Trophoblast cell (in vitro differentiated cells and primary cell): Measurements from ENCODE around the gene FEM1A.
"Not testable (repeated sequence)": the region's sequence is repeated elsewhere in the genome, so short reads cannot be mapped to it uniquely, and the experiment has no call there.

Source experiments
- DNase-seq, 2 donors: peaks; one replicate each; pipeline ENCODE4 v3.0.0-alpha.2; 2016
- H2AFZ ChIP-seq: 2 replicates; pipeline ENCODE4 v1.6.1; 2013; ENCODE audit warnings: low read length, moderate library complexity, mild to moderate bottlenecking; ENCODE audit not compliant: insufficient read depth, poor library complexity
- H2AK5ac ChIP-seq: 2 replicates; pipeline ENCODE4 v1.6.1; 2013; ENCODE audit warnings: mild to moderate bottlenecking, low read length
- H2BK120ac ChIP-seq: 2 replicates; pipeline ENCODE4 v1.6.1; 2013; ENCODE audit warnings: low read length, mild to moderate bottlenecking, moderate library complexity; ENCODE audit not compliant: insufficient read depth, poor library complexity
- H2BK12ac ChIP-seq: 2 replicates; pipeline ENCODE4 v1.6.1; 2013; ENCODE audit warnings: mild to moderate bottlenecking, low read length, moderate library complexity
- H2BK5ac ChIP-seq: 2 replicates; pipeline ENCODE4 v1.6.1; 2013; ENCODE audit warnings: low read length, low read depth, moderate library complexity, mild to moderate bottlenecking; ENCODE audit not compliant: poor library complexity
- H3K14ac ChIP-seq: 2 replicates; pipeline ENCODE4 v1.6.1; 2013; ENCODE audit warnings: mild to moderate bottlenecking, low read length
- H3K18ac ChIP-seq: 2 replicates; pipeline ENCODE4 v1.6.1; 2013; ENCODE audit warnings: mild to moderate bottlenecking, low read length
- H3K23ac ChIP-seq: 2 replicates; pipeline ENCODE4 v1.6.1; 2013; ENCODE audit warnings: low read length
- H3K27ac ChIP-seq: 2 replicates; pipeline ENCODE4 v1.5.1; 2013; ENCODE audit warnings: low read depth, mild to moderate bottlenecking, inconsistent platforms, low read length, moderate library complexity
- H3K27me3 ChIP-seq: 2 replicates; pipeline ENCODE4 v1.6.1; 2013; ENCODE audit warnings: inconsistent platforms, mild to moderate bottlenecking, low read length, moderate library complexity; ENCODE audit not compliant: insufficient read depth
- H3K36me3 ChIP-seq, 2 experiments: 1 replicate in 1 of 2; 2 replicates in 1 of 2; pipeline ENCODE4 v1.6.1; 2013; ENCODE audit warnings: low read length in 2 of 2, mild to moderate bottlenecking in 2 of 2, moderate library complexity in 1 of 2; ENCODE audit not compliant: insufficient read depth in 2 of 2, control insufficient read depth in 1 of 2
- H3K4ac ChIP-seq: 2 replicates; pipeline ENCODE4 v1.6.1; 2013; ENCODE audit warnings: low read depth, mild to moderate bottlenecking, low read length, moderate library complexity
- H3K4me1 ChIP-seq, 2 experiments: 1 replicate in 1 of 2; 2 replicates in 1 of 2; pipeline ENCODE4 v1.6.1; 2013; ENCODE audit warnings: low read length in 2 of 2, mild to moderate bottlenecking in 2 of 2, moderate library complexity in 1 of 2; ENCODE audit not compliant: insufficient read depth in 2 of 2, control insufficient read depth in 1 of 2
- H3K4me2 ChIP-seq: 2 replicates; pipeline ENCODE4 v1.6.1; 2013; ENCODE audit warnings: inconsistent platforms, mild to moderate bottlenecking, low read length, moderate library complexity
- H3K4me3 ChIP-seq: 2 replicates; pipeline ENCODE4 v1.5.1; 2013; ENCODE audit warnings: mild to moderate bottlenecking, low read depth, low read length, inconsistent platforms
- H3K79me1 ChIP-seq: one replicate; pipeline ENCODE4 v1.6.1; 2013; ENCODE audit warnings: low read length
- H3K79me2 ChIP-seq: 2 replicates; pipeline ENCODE4 v1.6.1; 2013; ENCODE audit warnings: low read length, mild to moderate bottlenecking; ENCODE audit not compliant: control insufficient read depth, insufficient read depth, poor library complexity
- H3K9ac ChIP-seq: 2 replicates; pipeline ENCODE4 v1.6.1; 2013; ENCODE audit warnings: mild to moderate bottlenecking, low read length
- H3K9me3 ChIP-seq: 2 replicates; pipeline ENCODE4 v1.6.1; 2013; ENCODE audit warnings: low read depth, mild to moderate bottlenecking, control low read depth, inconsistent platforms, low read length; ENCODE audit not compliant: insufficient read depth
- H4K12ac ChIP-seq: 2 replicates; pipeline ENCODE4 v1.6.1; 2013; ENCODE audit warnings: low read depth, mild to moderate bottlenecking, low read length, moderate library complexity
- H4K8ac ChIP-seq: 2 replicates; pipeline ENCODE4 v1.6.1; 2013; ENCODE audit warnings: low read depth, mild to moderate bottlenecking, low read length, moderate library complexity
- H4K91ac ChIP-seq: one replicate; pipeline ENCODE4 v1.6.1; 2013; ENCODE audit warnings: low read depth, mild to moderate bottlenecking, low read length, moderate library complexity
- WGBS: extraction: QIAGEN DNeasy Blood & Tissue Kit; methylation state at CpG from one replicate; pipeline ENCODE4 v1.1.7; 2013; ENCODE audit warnings: missing lambda C conversion rate; ENCODE audit not compliant: insufficient read length, insufficient coverage; ENCODE audit errors: extremely low coverage; 5-methylcytosine and 5-hydroxymethylcytosine counted together

Gene FEM1A

GRCh38 chr19:4805140-4805539 is 13.6 kb downstream of the FEM1A start:
- not testable (repeated sequence) for H3K27me3 ChIP-seq, H3K4me2 ChIP-seq, DNase-seq, H3K36me3 ChIP-seq, H3K79me1 ChIP-seq, H4K12ac ChIP-seq, H2AFZ ChIP-seq, H4K8ac ChIP-seq, H3K23ac ChIP-seq, H3K18ac ChIP-seq, H3K14ac ChIP-seq, H2BK5ac ChIP-seq, H4K91ac ChIP-seq, H3K4me3 ChIP-seq, H3K27ac ChIP-seq, H3K9me3 ChIP-seq, H3K79me2 ChIP-seq, H3K9ac ChIP-seq, H3K4me1 ChIP-seq, H2BK12ac ChIP-seq, H3K4ac ChIP-seq, H2BK120ac ChIP-seq, H2AK5ac ChIP-seq
- no CpG with 5 or more reads among the region's 6 CpGs for WGBS

- WGBS = no CpG with 5 or more reads among the region's 6 CpGs
- Histone ChIP-seq H3K4me2 (no peak overlapping the region), H3K14ac (no peak overlapping the region), H3K18ac (no peak overlapping the region), H3K4me1 (no peaks in the 10 kb centered on the region), H2AFZ (no peak overlapping the region), H3K4me3 (peak overlapping the region; percentile 3), H3K4ac (no peak overlapping the region), H4K91ac (no peak overlapping the region), H3K79me1 (no peaks in the 10 kb centered on the region), H3K9me3 (peaks cover 3% of the 10 kb centered on the region), H3K23ac (no peak overlapping the region), H3K27me3 (no peaks in the 10 kb centered on the region), H2BK12ac (no peak overlapping the region), H3K27ac (no peak overlapping the region), H2BK5ac (no peak overlapping the region), H3K36me3 (no peaks in the 10 kb centered on the region), H2BK120ac (no peak overlapping the region), H4K8ac (no peak overlapping the region), H2AK5ac (no peak overlapping the region), H4K12ac (no peak overlapping the region), H3K79me2 (no peaks in the 10 kb centered on the region), H3K9ac (no peak overlapping the region)
- DNase-seq = peak; percentile 59 to 80
Observed at GRCh38 chr19:4806384-4806783, 14.8 kb downstream of the FEM1A start.

- no peak for DNase-seq
Observed at GRCh38 chr19:4807188-4807587, 15.7 kb downstream of the FEM1A start.

GRCh38 chr19:4811328-4812131 is 20.0 kb downstream of the FEM1A start:
- Histone ChIP-seq H3K14ac (no peak overlapping the region), H3K79me1 (peaks cover 2% of the 10 kb centered on the region), H3K4ac (no peak overlapping the region), H3K23ac (no peak overlapping the region), H2AK5ac (peak overlapping the region; percentile 60), H2AFZ (no peak overlapping the region), H3K4me3 (no peak overlapping the region), H3K4me1 (no peaks in the 10 kb centered on the region), H3K36me3 (peaks cover 2 to 5% of the 10 kb centered on the region in 2 experiments), H2BK5ac (no peak overlapping the region), H4K91ac (peak overlapping the region; percentile 64), H3K9ac (no peak overlapping the region), H3K27ac (no peak overlapping the region), H2BK12ac (peak overlapping the region; percentile 72), H2BK120ac (peak overlapping the region; percentile 26), H4K8ac (no peak overlapping the region), H3K9me3 (peaks cover 3% of the 10 kb centered on the region), H3K27me3 (no peaks in the 10 kb centered on the region), H3K4me2 (no peak overlapping the region), H3K79me2 (no peaks in the 10 kb centered on the region), H4K12ac (no peak overlapping the region), H3K18ac (no peak overlapping the region)
- WGBS = no CpG with 5 or more reads among the region's 12 CpGs
- DNase-seq = peak; percentile 81 to 92

More at GRCh38 chr19:4807188-4807587, 15.7 kb downstream of the FEM1A start:
- no peak overlapping the region for H3K4me3 ChIP-seq
- H3K23ac ChIP-seq = no peak overlapping the region
- no peak overlapping the region for H3K4ac ChIP-seq
- H3K4me2 ChIP-seq = no peak overlapping the region
- no peaks in the 10 kb centered on the region for H3K4me1 ChIP-seq
- H3K14ac ChIP-seq = no peak overlapping the region
- no peak overlapping the region for H2BK5ac ChIP-seq
- no peaks in the 10 kb centered on the region for H3K36me3 ChIP-seq
- no peak overlapping the region for H2BK12ac ChIP-seq
- H3K9me3 ChIP-seq = peaks cover 6% of the 10 kb centered on the region
- no peaks in the 10 kb centered on the region for H3K79me1 ChIP-seq
- H3K18ac ChIP-seq = no peak overlapping the region
- no peak overlapping the region for H4K8ac ChIP-seq
- no peak overlapping the region for H4K12ac ChIP-seq
- no peak overlapping the region for H3K9ac ChIP-seq
- H3K27ac ChIP-seq = no peak overlapping the region
- no peak overlapping the region for H2BK120ac ChIP-seq
- no peak overlapping the region for H2AK5ac ChIP-seq
- H2AFZ ChIP-seq = no peak overlapping the region
- H3K79me2 ChIP-seq = no peaks in the 10 kb centered on the region
- H4K91ac ChIP-seq = no peak overlapping the region
- H3K27me3 ChIP-seq = no peaks in the 10 kb centered on the region
- WGBS = no CpG with 5 or more reads among the region's 6 CpGs
